Measurements from ENCODE around the gene NAA15. TPM values are rescaled to one million over a fixed set of nuclear protein-coding genes. Genes with fewer than 3 reads are reported as not detected.
"Not testable (repeated sequence)": the region's sequence is repeated elsewhere in the genome, so short reads cannot be mapped to it uniquely, and the experiment has no call there.

The NAA15 gene
- total RNA-seq, 1 experiment from 2014 or later = 32.2 TPM

DNA sequence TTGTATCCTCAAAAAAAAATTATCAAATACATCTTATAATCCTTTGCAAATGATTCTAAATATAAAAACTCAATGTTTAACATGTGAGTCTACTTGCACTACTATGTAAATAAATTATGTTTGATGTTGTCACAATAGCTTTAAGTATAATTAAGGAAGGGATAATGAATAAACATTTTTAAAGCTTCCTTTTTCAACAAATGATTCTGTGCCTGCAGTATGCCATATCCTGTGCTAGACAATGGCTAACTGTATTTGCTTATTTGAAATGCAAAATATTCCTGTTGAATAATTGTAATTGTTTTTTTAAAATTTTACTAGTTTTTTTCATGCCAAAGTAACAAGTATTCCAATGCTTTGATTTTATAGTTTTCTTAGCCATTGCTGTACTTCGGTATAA, 60.0 kb downstream of the NAA15 start:
- no peak for DNase-seq (ENCODE audit: low read depth)

DNA sequence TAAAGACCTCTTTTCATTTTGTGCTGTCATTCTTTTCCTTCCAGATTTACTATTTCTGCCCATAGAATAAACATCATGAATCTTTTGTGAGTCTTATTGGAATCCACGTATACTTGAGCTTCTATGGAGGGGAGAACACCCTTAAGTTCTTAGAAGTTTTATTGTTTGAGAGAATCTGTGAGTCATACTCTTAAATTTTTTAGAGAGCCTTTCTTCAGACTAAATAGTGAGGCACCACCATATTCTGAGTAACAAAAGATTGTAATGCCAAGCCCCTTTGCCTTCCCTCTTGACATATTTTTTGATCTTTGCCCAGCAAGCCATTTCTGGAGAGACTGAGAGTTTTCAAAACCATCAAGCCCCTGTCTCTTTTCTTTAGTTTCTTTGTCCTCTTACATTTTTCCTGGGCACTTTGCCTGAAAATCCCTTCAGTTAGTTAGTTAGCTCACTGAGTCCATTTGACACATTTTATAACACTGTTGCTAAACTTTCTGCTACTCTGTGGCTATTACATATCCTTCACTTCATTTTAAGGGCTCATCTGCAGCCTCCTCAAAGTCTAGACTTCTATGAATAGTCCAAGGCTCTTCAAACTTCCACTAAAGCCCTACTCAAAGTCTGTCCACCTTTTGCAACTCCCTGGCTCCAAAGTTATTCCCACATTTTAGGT, 66.3 kb downstream of the NAA15 start:
- DNase-seq (ENCODE audit: low read depth) = peak; percentile 1

GRCh38 chr4:139368998-139369397, 67.7 kb downstream of the NAA15 start:
- no peak for DNase-seq (ENCODE audit: low read depth)

DNA sequence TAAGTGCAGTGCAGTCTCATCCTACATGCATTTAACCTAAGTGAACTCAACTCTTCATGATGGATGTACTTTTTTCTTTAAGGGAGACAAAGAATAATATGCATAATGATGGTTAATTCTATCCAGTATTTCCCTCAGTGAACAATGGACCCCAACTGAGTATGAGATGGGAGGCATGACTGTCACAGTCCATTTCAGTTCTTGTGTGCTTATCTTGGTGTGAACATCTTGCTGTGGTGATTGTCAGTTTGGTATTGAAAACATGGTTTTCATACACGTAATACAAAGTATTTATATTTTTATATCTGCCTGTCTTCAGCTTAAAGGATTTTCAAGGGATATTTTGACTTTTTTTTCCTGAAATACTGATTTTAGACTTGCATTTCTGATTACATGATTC, 72.9 kb downstream of the NAA15 start:
- no peak for DNase-seq (ENCODE audit: low read depth)

GRCh38 chr4:139386421-139386820, 85.1 kb downstream of the NAA15 start:
- DNase-seq (ENCODE audit: low read depth) = no peak

DNA sequence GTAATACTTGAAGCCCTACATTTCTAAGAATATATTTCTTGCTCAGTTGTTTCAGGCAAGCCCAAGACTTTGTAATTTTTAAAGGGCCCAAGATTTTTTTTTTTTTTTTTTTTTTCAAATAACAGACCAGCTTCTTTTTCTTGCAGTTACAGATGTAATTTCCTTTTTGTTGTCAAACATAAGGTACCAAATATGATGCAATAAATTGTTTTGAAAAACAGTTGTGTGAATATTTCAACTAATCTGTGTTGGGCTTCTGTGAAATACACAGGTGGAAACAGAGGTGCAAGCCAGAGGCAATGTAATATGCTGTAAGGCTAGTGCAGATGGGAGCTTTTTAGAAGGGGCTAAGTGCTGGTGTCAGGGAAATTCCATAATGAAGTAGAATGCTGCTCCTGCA, 87.8 kb downstream of the NAA15 start:
- no peak for DNase-seq (ENCODE audit: low read depth)

DNA sequence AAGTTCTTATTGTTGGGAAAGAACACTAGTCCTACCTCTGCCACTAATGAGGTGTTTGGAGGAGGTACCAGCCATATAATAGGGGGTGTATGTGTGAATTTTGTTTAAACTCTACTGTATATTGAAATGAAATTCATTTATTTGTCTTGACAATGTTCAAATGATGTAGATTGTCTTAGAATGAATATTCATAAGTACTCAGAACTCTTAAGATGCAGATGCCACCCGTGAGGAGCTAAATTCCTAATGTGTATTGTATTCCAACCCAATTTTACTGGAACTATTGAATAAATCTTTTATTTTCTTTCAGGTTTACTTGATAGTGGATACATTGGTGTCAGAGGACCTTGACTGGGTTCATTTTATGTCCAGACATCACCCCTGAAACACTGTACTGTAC, 88.7 kb downstream of the NAA15 start:
- DNase-seq (ENCODE audit: low read depth) = no peak

DNA sequence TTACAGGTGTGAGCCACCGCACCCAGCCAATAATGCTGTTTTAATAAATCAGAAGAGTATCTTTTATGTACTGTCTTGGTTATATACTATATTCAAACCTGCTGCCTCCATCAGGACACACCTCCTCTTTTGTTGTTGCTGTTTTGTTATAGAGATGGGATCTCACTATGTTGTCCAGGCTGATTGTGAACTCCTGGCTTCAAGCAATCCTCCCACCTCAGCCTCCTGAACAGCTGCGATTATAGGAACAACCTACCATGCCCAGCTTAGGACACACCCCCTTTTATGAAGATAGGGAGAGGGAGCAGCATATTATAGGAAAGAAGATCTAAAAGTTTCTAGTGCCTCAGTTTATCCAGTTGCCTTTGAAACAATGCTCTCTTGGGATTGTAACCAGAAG, 90.4 kb downstream of the NAA15 start:
- no peak for DNase-seq (ENCODE audit: low read depth)

- DNase-seq (ENCODE audit: low read depth) = no peak
These were observed 91.5 kb downstream of the NAA15 start for GRCh38 chr4:139392797-139393196.

GRCh38 chr4:139401368-139401767, 100.1 kb downstream of the NAA15 start:
- no peak for DNase-seq (ENCODE audit: low read depth)

- DNase-seq (ENCODE audit: low read depth) = no peak
These were observed 101.1 kb downstream of the NAA15 start for GRCh38 chr4:139402436-139402835.

DNA sequence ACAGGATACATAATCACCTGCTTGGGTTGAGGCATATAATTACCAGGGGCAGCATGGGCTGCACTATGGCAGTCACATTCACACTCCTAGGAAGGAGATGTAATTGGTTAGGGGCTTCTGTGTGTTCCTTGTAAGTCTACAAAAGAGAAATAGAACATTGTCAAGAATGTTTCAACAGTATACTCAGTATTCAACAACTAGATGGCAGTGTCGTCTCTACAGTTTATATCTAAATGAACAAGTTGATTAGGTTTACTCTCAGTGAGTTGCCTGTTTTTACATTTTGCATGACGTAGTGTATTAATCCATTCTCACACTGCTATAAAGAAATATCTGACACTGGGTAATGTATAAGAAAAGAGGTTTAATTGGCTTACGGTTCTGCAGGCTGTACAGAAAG, 102.2 kb downstream of the NAA15 start:
- DNase-seq (ENCODE audit: low read depth) = no peak

DNA sequence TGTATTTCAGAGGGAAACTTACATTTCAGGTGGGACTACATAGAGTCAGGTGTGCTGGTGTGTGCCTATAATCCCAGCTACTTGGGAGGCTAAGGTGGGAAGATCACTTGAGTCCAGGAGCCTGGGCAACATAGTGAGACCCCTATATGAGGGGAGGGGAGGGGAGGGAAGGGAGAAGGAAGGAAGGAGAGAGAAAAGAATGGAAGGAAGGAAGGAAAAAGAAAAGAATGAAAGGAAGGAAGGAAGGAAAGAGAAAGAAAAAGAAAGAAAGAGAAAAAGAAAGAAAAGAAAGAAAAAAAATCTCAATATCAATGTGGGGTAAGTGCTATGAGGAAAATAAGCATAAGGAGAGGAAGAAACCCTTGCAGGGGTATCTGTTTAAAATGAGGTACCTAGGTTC, 109.0 kb downstream of the NAA15 start:
- DNase-seq (ENCODE audit: low read depth) = no peak

DNA sequence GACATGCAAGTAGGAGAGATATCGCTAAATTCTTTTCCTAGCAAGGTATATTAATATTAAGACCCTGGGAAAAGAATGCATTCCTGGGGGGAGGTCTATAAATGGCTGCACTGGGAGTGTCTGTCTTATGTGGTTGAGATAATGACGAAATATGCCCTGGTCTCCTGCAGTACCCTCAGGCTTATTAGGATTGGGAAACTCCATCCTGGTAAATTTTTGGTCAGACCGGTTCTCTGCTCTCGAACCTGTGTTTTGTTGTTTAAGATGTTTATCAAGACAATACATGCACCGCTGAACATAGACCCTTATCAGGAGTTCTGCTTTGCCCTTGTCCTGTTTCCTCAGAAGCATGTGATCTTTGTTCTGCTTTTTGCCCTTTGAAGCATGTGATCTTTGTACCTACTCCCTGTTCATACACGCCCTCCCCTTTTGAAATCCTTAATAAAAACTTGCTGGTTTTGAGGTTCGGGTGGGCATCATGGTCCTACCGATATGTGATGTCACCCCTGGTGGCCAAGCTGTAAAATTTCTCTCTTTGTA, 113.4 kb downstream of the NAA15 start:
- not testable (repeated sequence) for DNase-seq (ENCODE audit: low read depth)

DNA sequence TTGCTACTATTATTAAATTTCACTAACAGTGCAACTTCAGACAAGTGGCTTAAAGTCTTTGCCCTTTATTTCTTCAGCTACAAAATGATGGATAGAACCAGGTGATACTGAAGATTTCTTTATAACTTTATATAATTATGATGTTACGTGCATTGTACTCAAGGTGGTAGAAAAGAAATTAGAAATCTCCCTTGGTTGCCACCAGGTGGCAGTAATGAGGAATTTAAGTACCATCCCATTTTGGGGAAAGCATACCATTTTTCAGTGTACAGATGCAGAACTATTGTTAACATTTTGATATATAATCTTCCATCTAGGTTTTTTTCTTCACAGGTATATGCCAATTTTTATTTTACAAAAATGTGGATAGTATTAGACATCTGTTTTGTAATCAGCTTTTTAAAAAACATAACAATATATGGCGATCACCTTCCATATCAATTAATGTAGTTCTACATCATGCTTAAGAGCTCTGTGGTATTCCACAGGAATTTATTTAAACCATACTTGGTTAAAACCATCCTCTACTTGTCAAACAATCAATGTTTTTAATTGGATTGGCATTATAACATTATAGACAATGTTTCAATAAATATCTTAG, 114.9 kb downstream of the NAA15 start:
- DNase-seq (ENCODE audit: low read depth) = peak; percentile 28

DNA sequence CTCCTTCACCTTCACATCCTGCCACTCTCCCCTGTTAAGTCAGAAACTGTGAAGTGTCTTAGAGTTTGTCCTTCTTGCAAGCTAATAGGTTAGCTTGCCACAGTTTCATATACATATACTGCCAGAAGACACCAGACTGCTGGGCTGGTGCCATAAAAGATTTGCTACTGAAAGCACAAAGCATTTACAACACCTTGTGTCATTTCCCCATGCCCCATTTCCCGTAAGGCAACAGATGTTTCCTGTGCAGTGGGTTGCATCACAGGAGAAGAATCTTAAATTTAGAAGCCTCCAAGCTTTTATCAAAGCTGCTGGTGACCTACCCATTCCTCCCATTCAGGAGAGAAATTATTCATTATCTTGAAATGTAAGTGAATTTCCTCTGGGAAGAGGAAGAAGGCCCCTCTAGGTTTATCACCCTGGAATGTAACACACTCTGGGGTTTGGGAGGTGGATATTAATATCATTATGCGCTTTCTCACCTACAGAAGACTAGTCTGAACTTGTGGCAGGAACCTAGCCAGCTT, 118.1 kb downstream of the NAA15 start:
- DNase-seq (ENCODE audit: low read depth) = peak; percentile 17

- no peak for DNase-seq (ENCODE audit: low read depth)
These were observed 119.3 kb downstream of the NAA15 start for GRCh38 chr4:139420652-139421051.

DNA sequence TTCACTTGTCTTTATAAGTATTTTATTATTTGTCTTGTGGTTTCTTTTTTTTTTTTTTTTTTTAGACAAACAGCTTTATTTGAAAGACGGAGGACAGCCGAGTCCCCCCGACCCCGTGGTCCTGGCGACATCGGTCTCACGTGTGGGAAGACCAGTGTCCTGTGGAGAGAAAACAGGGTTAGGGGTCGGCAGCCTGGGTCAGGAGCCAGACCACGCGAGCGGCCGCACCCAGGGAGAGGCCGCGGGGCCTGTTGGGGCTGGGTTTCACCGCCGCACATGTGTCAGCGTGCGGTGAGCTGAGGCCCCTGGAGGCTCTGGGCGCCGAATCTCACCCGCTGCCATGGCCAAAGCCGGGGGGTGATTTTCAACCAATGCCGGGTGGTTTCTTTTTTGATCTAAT, 134.8 kb downstream of the NAA15 start:
- no peak for DNase-seq (ENCODE audit: low read depth)

GRCh38 chr4:139438141-139438540, 136.8 kb downstream of the NAA15 start:
- DNase-seq (ENCODE audit: low read depth) = no peak

- DNase-seq (ENCODE audit: low read depth) = no peak
These were observed 139.7 kb downstream of the NAA15 start for GRCh38 chr4:139441029-139441428.

DNA sequence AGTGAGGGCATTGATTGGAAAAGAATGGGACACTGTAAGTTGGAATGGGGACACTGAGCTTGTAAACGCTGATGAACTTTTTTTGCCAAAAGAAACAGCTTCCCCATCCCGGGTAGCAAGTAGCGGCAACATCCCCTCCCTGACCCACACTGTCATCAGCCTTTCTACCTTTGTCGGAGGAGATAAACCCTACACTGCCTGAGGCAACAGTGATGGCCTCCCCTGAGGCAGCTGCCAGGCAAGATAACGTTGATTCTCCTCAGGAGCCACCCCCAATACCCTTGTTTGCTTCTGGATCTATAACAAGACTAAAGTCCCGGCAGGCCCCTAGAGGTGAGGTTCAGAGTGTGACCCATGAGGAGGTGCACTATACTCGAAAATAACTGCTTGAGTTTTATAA, 142.4 kb downstream of the NAA15 start:
- no peak for DNase-seq (ENCODE audit: low read depth)

DNA sequence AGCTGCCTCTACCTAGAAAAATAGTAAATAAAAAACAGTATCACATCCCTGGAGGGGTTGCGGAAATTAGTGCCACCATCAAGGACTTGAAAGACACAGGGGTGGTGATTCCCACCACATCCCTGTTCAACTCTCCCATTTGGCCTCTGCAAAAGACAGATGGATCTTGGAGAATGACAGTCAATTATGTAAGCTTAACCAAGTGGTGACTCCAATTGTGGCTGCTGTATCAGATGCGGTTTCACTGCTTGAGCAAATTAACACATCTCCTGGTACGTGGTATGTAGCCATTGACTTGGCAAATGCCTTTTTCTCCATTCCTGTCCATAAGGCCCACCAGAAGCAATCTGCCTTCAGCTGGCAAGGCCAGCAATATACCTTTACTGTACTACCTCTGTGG, 143.6 kb downstream of the NAA15 start:
- not testable (repeated sequence) for DNase-seq (ENCODE audit: low read depth)

GRCh38 chr4:139447078-139447477, 145.8 kb downstream of the NAA15 start:
- DNase-seq (ENCODE audit: low read depth) = not testable (repeated sequence)
